ENCODE data around the gene SH2D1A. TPM values are rescaled to one million over a fixed set of nuclear protein-coding genes. Genes with fewer than 3 reads are reported as not detected.

Gene SH2D1A
- total RNA-seq, 2 donors from 2014 or later = 0.71 to 1.4 TPM

- no peak for TF ChIP-seq CTCF (IDR thresholded peaks at IDR 0.05)
- H3K9me3 ChIP-seq = no peaks in the 10 kb centered on the region
- no peaks in the 10 kb centered on the region for H3K27me3 ChIP-seq (replicated peaks; ENCODE audit: insufficient read depth)
- DNase-seq (ENCODE audit: low spot score) (no peak), ATAC-seq (ENCODE audit: insufficient number of reproducible peaks, low FRiP score, low read depth) (no peak)
- no peaks in the 10 kb centered on the region for H3K4me1 ChIP-seq (ENCODE audit: control insufficient read depth in 1 of 2, low read depth in 2 of 2)
- H3K27ac ChIP-seq = no peak overlapping the region
- no peaks in the 10 kb centered on the region for H3K36me3 ChIP-seq
- no peak overlapping the region for H3K4me3 ChIP-seq
These were observed 46.4 kb downstream of the SH2D1A start for GRCh38 chrX:124392794-124393193.

DNA sequence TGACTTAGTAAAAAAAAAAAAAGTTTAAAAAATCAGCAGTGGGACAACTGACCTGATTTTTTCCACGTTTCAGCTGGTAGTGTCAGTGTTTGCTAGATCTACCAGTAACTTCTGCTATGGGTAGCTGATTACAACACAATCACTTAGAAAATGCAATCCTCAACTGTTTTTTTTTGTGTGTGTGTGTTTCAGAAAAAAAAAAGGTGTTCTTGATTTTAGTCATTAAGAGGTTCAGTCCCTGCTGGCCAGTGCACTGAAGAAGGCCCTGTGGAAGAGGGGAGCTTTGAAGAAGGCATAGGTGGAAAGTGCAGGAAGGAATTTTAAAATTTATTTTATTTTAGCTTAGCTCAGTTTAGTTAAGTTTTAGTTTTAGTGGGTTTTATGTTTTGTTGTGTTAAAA lies 46.9 kb downstream of the SH2D1A start:
- DNase-seq (ENCODE audit: low spot score) (no peak), ATAC-seq (ENCODE audit: insufficient number of reproducible peaks, low FRiP score, low read depth) (no peak)
- no peaks in the 10 kb centered on the region for H3K9me3 ChIP-seq
- no peaks in the 10 kb centered on the region for H3K36me3 ChIP-seq
- TF ChIP-seq CTCF (IDR thresholded peaks at IDR 0.05) = no peak
- H3K4me3 ChIP-seq = no peak overlapping the region
- no peaks in the 10 kb centered on the region for H3K4me1 ChIP-seq (ENCODE audit: control insufficient read depth in 1 of 2, low read depth in 2 of 2)
- H3K27ac ChIP-seq = no peak overlapping the region
- no peaks in the 10 kb centered on the region for H3K27me3 ChIP-seq (replicated peaks; ENCODE audit: insufficient read depth)

- ATAC-seq (ENCODE audit: insufficient number of reproducible peaks, low FRiP score, low read depth) (no peak), DNase-seq (ENCODE audit: low spot score) (no peak)
- no peaks in the 10 kb centered on the region for H3K9me3 ChIP-seq
- no peak for TF ChIP-seq CTCF (IDR thresholded peaks at IDR 0.05)
- no peak overlapping the region for H3K27ac ChIP-seq
- H3K36me3 ChIP-seq = no peaks in the 10 kb centered on the region
- no peaks in the 10 kb centered on the region for H3K27me3 ChIP-seq (replicated peaks; ENCODE audit: insufficient read depth)
- no peaks in the 10 kb centered on the region for H3K4me1 ChIP-seq (ENCODE audit: control insufficient read depth in 1 of 2, low read depth in 2 of 2)
- H3K4me3 ChIP-seq = no peak overlapping the region
These were observed 47.3 kb downstream of the SH2D1A start for GRCh38 chrX:124393659-124394058.

DNA sequence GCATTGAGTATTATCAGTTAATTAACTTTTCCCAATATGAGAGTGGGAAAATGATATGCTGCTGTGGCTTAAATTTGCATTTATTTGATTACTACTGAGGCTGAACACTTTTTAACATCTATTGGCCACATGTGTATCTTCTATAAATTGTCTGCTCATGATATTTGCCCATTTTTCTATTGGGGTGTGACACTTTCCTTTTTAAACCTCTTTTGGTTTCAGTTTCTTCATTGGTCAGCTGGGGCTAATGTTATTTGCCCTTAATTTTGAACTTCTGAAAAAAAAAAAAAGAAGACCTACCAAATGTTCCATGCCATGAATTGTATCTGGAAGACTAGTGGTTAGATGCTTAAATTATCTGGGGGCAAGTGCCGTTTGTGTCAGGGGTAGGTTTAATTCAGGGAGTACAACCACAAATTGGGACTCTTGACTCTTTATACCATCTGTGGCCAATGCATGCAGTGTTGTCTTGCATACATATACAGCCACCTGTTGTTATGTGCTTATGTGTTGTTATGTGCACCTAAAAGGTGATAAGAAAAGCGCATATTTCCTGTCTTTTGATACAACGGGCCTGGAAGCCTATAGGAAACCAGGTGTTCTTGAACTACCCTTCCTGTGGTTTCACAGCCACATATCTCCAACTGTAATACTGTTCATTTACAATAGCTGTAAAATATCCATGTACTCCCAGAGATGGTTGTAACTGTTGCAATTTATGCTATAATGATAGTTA lies 49.0 kb downstream of the SH2D1A start:
- DNase-seq (ENCODE audit: low spot score) = no peak
- no peak for TF ChIP-seq CTCF (IDR thresholded peaks at IDR 0.05)
- Histone ChIP-seq H3K36me3 (no peaks in the 10 kb centered on the region), H3K9me3 (no peaks in the 10 kb centered on the region), H3K4me1 (ENCODE audit: control insufficient read depth in 1 of 2, low read depth in 2 of 2) (no peaks in the 10 kb centered on the region), H3K27me3 (replicated peaks; ENCODE audit: insufficient read depth) (no peaks in the 10 kb centered on the region), H3K4me3 (no peak overlapping the region), H3K27ac (no peak overlapping the region)
- no peak for ATAC-seq (ENCODE audit: insufficient number of reproducible peaks, low FRiP score, low read depth)

GRCh38 chrX:124401696-124402095 lies 55.3 kb downstream of the SH2D1A start:
- Histone ChIP-seq H3K4me1 (ENCODE audit: control insufficient read depth in 1 of 2, low read depth in 2 of 2) (no peaks in the 10 kb centered on the region), H3K9me3 (no peaks in the 10 kb centered on the region), H3K36me3 (no peaks in the 10 kb centered on the region), H3K27me3 (replicated peaks; ENCODE audit: insufficient read depth) (no peaks in the 10 kb centered on the region), H3K4me3 (no peak overlapping the region), H3K27ac (no peak overlapping the region)
- ATAC-seq (ENCODE audit: insufficient number of reproducible peaks, low FRiP score, low read depth) (no peak), DNase-seq (ENCODE audit: low spot score) (no peak)
- no peak for TF ChIP-seq CTCF (IDR thresholded peaks at IDR 0.05)

Measured in thoracic aorta (tissue), 2 donors.